Stimulated activated CD4-positive, alpha-beta T cell treated with anti-CD3 and anti-CD28 coated beads, Interleukin-15, amount 100 ng/mL, for 1 hour (primary cell): Measurements from ENCODE around the gene NRAS.

Experiments used
- DNase-seq, 2 donors: peaks; one replicate each; pipeline ENCODE4 v3.0.0-alpha.2; 2020; ENCODE audit warnings: low read depth in 1 of 2, low spot score in 1 of 2

The NRAS gene

GRCh38 chr1:114728553-114728952 lies 12.0 kb upstream of the NRAS start:
- no peak for DNase-seq

GRCh38 chr1:114725230-114725629 lies 8.7 kb upstream of the NRAS start:
- DNase-seq: no peak

- DNase-seq: no peak
Observed at GRCh38 chr1:114723915-114724314, 7.3 kb upstream of the NRAS start.

GRCh38 chr1:114723457-114723856 lies 6.9 kb upstream of the NRAS start:
- DNase-seq: no peak

GRCh38 chr1:114720492-114720891 lies 3.9 kb upstream of the NRAS start:
- DNase-seq: no peak

- DNase-seq: no peak
Observed at GRCh38 chr1:114719424-114719787, 2.8 kb upstream of the NRAS start.

GRCh38 chr1:114718661-114719423 lies 2.3 kb upstream of the NRAS start:
- DNase-seq: no peak

GRCh38 chr1:114715952-114716303 lies 643 bp downstream of the NRAS start:
- DNase-seq: no peak

- DNase-seq: no peak
Observed at GRCh38 chr1:114712977-114713376, 3.6 kb downstream of the NRAS start.

- DNase-seq: no peak
Observed at GRCh38 chr1:114710360-114710759, 6.2 kb downstream of the NRAS start.

GRCh38 chr1:114707604-114708003 lies 9.0 kb downstream of the NRAS start:
- DNase-seq: no peak

GRCh38 chr1:114703242-114703641 lies 13.3 kb downstream of the NRAS start:
- DNase-seq: no peak

- no peak for DNase-seq
Observed at GRCh38 chr1:114702737-114703136, 13.8 kb downstream of the NRAS start.

GRCh38 chr1:114701931-114702330 lies 14.6 kb downstream of the NRAS start:
- DNase-seq: no peak

- DNase-seq: no peak
Observed at GRCh38 chr1:114700036-114700600, 16.5 kb downstream of the NRAS start.

GRCh38 chr1:114696810-114697209 lies 19.8 kb downstream of the NRAS start:
- DNase-seq: no peak

- no peak for DNase-seq
Observed at GRCh38 chr1:114695430-114696058, 21.0 kb downstream of the NRAS start, which contains the start of gene AMPD1. Gene AMPD1, minus strand, starts transcription at chr1:114695546. Its CDS starts 75 bp downstream, at chr1:114695471.

- DNase-seq: no peak
Observed at GRCh38 chr1:114694540-114695310, 21.8 kb downstream of the NRAS start.

- no peak for DNase-seq
Observed at GRCh38 chr1:114692947-114693346, 23.6 kb downstream of the NRAS start.

- DNase-seq: no peak
Observed at GRCh38 chr1:114691061-114691460, 25.5 kb downstream of the NRAS start.

GRCh38 chr1:114690148-114690547 lies 26.4 kb downstream of the NRAS start:
- DNase-seq: no peak

GRCh38 chr1:114688526-114688925 lies 28.0 kb downstream of the NRAS start:
- DNase-seq: no peak
